Measurements from ENCODE around the gene BRPF1. TPM values are rescaled to one million over a fixed set of nuclear protein-coding genes. Genes with fewer than 3 reads are reported as not detected.

Gene BRPF1
- total RNA-seq, 2 donors from 2014 or later = 15.6 to 17.5 TPM

DNA sequence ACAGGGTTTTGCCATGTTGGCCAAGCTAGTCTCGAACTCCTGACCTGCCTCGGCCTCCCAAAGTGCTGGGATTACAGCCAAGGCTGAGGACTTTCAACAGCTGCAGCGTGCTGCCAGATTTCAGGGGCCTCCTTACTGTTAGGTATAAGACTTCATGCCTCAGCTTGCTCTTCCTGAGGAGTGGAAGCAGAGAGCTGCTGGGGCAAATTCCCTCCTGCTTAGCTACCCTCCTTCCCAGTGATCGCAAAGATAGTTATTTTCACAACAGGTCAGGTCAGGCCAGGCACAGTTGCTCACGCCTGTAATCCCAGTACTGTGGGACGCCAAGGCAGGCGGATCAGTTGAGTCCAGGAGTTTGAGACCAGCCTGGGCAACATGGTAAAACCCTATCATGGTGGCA, 30.5 kb upstream of the BRPF1 start:
- intact Hi-C loops (cut with DNase I) = no loop called here
- DNase-seq (ENCODE audit: low spot score) = peak; percentile 35

DNA sequence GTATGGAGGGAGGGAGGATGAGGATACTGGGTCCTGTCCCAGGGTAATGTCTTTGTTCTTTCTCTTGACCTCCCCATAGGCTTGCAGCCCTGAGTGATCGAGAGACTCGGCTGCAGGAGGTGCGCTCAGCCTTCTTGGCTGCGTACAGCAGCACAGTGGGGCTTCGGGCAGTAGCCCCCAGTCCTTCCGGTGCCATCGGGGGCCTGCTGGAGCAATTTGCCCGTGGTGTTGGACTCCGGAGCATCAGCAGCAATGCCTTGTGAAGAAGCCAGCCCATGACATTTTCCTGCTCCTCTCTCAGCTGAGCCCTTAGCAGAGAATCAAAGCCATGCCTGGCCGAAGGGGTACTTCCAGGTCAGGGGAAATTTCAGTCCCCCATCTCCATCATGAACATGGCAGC, 29.8 kb upstream of the BRPF1 start:
- intact Hi-C loops (cut with DNase I) = no loop called here
- no peak for DNase-seq (ENCODE audit: low spot score)

DNA sequence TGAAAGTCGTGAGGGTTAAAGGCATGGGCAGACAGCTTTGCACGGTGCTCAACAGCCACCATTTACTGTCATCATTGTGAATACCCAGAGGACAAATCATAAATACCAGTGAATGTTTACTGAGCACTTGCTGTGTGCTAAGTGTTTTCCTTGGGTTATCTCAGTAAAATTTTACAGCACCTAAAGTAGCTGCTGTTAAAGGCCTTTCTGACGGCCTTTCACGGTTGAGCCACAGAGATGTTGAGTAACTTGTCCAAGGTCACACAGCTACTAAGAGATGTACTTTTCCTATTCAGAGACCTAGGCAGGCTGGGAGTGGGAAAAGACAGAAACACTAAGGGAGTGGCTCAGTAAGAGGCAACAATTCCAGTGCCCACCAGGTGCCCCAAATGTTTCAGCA, 28.3 kb upstream of the BRPF1 start:
- peak; percentile 34 for DNase-seq (ENCODE audit: low spot score)
- intact Hi-C loops (cut with DNase I) = no loop called here

DNA sequence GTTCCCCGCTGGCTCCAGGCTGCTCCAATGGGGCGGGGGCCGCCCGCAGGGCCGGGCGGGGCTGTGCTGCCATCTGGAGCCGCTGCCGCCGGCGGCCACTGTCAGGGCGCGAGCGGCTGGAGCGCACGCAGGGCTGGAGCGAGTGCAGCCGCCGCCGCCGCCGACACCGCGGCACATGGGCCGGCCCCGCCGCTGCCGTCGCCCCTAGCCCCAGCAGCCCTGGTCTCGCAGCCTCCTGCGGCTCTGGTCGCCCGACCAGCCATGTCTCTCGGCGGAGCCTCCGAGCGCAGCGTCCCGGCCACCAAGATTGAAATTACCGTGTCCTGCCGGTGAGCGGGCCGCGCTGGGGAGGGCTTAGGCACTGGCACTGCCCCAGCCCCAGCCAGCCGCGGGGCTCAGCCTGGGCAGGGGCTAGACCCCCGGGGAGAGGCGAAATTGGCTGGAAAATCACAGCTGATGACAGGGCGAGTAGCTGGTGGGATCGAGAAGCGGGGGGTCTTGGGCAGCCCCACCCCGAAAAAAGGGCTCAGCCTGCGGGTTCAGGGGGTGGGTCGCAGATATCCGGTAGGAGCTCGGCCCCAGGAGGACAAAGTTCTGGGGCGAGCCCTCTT, 27.7 kb upstream of the BRPF1 start, which contains the start of gene CPNE9:
Gene CPNE9, plus strand, starts transcription at position 98 of the 611 bp plus-strand sequence. Its CDS starts 164 bp downstream, at position 262.
- intact Hi-C loops (cut with DNase I) = no loop called here
- DNase-seq (ENCODE audit: low spot score) = peak; percentile 74

DNA sequence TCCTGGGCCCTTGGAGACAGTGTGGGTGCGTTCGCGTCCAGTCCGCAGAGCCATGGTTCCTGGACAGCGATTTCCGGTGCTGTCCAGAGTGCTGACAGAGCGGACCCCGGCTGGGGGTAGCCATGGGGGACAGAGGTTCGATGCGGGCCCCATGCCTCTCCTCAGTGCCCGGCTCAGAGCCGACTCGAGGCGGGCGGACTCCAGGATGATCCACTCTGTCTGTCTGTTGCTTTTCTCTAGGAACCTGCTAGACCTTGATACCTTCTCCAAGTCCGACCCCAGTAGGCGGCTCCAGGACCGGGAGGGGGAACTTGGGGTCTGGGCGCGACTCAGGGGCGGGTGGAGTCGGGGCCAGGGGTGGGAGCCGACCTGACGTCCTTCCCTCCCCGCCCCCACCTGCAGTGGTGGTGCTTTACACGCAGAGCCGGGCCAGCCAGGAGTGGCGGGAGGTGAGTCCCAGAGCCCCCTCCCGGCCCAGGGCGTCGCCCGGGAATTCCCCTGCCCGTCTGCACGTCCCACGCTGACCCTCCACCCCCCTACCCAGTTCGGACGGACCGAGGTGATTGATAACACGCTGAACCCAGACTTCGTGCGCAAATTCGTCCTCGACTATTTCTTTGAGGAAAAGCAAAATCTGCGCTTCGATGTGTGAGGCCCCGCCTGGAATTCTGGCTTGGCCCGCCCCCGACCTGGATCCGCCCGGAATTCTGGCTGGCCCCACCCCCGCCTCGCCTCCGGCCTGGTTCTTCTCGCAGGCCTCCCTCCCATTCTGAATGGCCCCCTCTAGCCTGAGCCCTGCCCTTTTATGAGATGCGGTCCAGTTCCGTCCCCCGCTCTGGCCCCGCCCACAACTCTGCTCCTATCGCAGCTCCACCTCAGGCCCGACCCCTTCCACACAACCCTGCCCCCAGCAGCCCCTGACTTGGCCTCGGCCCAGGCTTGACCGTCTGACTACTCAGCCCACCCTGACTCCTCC, 26.9 kb upstream of the BRPF1 start:
- peak; percentile 83 for DNase-seq (ENCODE audit: low spot score)

DNA sequence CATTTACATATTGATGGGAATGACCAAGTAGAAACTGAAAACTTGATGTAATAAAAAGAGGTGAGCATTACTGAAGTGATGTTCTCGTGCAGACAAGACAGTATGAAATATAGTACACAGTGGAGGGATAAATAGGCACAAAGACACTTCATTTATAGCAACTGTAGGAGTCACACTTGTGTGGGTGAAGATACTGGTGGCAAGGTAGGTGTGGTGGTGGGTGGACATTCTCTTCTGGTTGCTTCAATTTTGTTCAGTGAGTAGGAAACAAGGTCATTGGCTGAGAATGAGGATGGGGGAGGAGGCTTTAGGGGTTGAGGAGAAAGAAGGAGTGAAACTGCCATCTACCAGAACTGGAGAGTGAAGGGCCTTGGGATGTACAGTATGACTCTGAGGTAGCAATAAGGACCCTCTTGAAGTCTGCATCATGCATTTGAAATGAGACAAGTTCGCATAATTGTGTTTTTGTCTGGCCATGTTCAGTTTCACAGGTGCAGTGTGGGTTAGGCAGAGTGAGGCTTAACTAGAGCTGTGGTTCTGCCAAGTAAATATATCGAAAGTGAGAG, 21.3 kb upstream of the BRPF1 start:
- no peak for DNase-seq (ENCODE audit: low spot score)
- intact Hi-C loops (cut with DNase I) = no loop called here

More for the DNA sequence above, 26.9 kb upstream of the BRPF1 start:
- intact Hi-C loops (cut with DNase I) = no loop called here

DNA sequence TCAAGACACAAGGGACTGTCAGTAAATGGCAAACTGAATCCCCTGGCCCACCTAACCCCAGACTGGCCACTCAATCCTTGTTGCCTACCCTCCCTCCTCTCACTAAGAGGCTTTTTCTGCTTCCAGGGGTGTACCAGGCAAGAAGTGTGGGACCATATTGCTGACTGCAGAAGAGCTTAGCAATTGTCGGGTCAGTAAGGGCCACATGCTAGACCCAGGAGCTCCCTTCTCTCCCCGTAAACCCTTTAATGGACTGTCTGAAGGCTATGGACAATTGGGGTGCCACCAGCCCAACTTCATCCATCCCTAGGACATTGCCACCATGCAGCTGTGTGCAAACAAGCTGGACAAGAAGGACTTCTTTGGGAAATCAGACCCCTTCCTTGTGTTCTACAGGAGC, 19.1 kb upstream of the BRPF1 start:
- DNase-seq (ENCODE audit: low spot score) = peak; percentile 31
- intact Hi-C loops (cut with DNase I) = no loop called here

DNA sequence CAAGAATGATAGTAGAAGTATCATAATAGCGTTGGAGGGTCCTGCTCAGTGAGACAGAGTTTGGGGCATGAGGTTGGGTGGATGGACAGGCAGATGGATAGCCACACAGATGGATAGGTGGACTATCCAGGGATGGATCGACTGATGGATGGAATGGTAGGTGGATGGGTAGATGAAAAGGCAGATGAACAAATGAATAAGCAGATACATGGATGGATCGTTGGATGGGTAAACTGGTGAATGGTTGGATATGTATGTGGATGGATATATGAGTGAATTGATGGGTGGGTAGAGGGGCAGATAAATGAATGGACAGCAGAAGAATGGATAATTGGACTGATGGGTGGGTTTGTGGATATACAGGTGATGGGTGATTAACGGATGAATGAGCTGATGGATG, 18.4 kb upstream of the BRPF1 start:
- intact Hi-C loops (cut with DNase I) = no loop called here
- DNase-seq (ENCODE audit: low spot score) = no peak

DNA sequence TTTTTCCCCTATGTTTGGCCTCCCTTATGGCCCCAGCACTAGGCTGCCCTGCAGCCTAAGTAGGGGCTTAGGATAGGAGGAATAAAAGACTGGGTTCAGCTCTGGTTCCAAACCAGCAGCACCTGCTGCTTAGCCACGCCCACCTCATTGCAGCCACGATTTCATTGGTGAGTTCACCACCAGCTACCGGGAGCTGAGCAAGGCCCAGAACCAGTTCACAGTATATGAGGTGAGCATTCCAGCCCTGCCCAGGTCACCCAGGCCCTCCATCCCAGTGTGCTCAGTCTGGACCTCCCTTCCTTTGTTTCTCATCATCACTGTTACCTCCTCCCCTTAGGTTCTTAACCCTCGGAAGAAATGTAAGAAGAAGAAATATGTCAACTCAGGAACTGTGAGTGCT, 16.4 kb upstream of the BRPF1 start:
- intact Hi-C loops (cut with DNase I) = no loop called here

DNA sequence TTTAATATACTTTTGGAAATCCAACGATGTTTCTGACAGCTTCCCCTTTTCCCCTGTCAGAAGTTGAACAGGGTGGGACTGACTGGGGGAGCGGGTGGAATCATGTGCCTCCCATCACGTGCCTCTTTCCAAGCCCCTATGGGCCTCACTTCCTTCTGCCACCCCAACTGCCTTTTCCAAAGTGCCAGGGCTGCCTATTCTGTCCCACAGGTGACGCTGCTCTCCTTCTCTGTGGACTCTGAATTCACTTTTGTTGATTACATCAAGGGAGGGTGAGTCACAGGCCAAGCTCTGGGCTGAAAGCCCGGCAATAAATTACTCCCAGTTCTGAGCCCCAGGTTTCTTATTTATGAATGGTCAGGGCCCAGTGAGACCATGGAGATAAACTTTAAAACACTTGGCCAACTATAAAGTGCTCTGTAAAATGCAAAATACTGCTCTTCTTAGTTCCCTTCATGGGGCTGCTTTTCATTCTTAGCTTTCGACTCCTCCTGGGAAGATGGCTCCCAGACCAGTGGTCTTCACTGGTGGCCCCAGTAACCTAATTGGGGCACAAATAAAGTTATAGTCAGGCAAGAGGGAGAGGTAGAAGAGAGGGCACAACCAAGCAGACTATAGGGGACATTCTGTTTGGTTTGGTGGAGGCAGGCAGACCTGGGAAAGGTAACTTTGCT, 15.6 kb upstream of the BRPF1 start:
- intact Hi-C loops (cut with DNase I) = no loop called here
- peak; percentile 89 for DNase-seq (ENCODE audit: low spot score)

More for the DNA sequence above, 16.4 kb upstream of the BRPF1 start:
- DNase-seq (ENCODE audit: low spot score) = no peak

DNA sequence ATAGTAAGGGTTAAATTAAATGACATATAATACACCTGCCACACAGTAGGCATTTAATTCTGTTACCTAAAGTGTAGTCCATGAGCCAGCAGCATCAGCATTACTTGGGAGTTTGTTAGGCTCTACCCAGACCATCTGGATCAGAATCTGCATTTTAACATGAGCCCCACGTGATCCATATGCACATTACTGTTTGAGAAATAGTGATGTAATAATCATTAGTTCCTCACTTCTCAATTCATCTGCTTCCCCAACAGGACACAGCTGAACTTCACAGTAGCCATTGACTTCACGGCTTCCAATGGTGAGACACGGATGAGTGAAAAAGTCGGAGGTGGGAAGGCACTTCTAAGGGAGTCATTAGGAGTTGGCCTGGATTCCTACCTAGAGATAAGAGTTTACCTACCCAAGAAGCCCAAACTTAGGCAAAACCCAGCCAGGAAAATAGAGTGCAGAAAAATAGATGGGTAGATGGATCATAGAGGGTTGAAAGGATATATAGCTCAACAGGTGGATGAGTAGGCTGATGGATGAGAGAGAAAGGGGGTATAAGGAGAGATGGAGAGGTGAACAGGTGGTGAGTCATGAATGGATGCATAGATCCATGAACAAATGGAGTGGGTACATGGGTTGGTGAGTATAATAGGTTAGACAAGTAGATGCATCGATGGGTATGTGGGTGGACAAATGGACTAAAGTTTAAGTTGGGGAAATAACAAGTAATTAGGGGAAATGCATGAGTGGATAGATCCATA, 14.6 kb upstream of the BRPF1 start:
- intact Hi-C loops (cut with DNase I) = no loop called here
- no peak for DNase-seq (ENCODE audit: low spot score)

DNA sequence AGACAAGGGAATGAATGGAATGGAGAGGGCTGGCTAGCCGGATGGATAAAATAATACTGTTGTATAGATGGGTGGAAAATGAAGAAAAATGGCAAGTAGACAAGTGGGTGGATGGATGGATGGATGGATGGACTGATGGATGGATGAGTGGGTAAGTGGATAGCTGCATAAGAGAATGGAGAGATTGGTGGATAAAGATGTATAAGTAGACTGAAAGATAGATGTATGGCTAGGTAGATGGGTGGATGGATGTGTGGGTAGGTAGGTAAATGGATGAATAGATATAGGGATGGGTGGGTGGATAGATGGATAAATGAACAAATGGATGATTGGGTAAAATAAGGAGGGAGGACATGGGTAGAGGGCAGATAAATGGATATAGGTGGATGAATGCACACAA, 14.0 kb upstream of the BRPF1 start:
- no peak for DNase-seq (ENCODE audit: low spot score)
- intact Hi-C loops (cut with DNase I) = no loop called here

DNA sequence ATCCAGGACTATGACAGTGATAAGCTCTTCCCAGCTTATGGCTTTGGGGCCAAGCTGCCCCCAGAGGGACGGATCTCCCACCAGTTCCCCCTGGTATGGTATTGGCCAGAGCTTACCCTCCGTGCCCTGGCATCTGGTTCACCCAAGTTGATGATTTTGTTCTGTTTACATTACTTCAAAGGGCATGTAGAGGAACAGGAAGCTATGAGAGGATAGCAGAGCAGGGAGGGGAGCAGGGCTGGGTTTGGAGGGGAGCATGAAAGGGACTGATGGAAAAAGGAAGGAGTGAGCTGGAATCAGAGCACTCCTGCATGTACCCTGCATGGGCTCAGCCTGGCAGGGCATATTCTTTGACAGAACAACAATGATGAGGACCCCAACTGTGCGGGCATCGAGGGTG, 13.4 kb upstream of the BRPF1 start:
- intact Hi-C loops (cut with DNase I) = no loop called here
- DNase-seq (ENCODE audit: low spot score) = no peak

DNA sequence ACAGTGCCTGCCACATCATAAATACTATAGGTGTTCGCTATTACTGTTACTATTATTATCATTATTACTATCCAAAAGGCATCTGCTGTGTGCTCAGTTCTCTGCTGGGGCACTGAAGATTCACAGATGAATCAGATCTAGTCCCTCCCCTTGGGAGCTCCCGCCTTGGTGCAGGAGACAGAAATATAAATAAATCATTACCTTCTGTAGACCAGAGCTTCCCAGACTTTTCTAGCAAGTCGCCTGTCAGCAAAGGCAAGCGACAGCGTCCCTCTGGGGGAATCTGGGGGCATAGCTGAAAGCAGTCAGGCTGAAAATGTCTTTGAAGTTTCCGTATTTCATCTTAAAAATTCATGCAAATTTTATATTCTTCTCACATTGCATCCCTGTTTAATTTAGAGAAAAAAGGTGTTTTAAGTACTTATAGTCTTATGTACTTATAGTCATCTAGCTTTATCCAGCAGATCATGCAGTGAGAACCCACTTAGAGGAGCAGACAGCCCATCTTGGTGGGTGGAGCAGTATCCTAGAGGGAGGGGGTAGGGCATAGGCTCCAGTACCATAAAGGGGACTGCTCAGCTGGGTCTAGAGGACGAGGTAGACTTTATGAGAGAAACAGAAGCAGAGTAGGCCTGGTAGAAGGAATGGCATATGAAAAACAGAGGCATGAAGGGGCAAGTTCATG, 10.4 kb upstream of the BRPF1 start:
- intact Hi-C loops (cut with DNase I) = no loop called here

DNA sequence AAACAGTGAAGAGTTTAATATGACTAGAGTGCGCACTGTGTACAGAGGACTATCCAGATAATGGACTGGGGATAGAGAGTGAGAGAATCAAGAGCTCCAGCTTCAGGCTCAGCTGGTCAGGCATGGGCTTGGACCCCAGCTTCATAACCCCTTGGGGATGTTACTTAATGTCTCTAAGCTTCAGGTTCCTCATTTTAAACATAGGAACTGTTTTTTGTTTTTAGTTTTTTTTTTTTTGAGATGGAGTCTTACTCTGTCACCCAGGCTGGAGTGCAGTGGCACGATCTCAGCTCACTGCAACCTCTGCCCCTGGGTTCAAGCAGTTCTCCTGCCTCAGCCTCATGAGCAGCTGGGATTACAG, 9.9 kb upstream of the BRPF1 start:
- intact Hi-C loops (cut with DNase I) = no loop called here
- DNase-seq (ENCODE audit: low spot score) = no peak

More for the DNA sequence above, 10.4 kb upstream of the BRPF1 start:
- no peak for DNase-seq (ENCODE audit: low spot score)

DNA sequence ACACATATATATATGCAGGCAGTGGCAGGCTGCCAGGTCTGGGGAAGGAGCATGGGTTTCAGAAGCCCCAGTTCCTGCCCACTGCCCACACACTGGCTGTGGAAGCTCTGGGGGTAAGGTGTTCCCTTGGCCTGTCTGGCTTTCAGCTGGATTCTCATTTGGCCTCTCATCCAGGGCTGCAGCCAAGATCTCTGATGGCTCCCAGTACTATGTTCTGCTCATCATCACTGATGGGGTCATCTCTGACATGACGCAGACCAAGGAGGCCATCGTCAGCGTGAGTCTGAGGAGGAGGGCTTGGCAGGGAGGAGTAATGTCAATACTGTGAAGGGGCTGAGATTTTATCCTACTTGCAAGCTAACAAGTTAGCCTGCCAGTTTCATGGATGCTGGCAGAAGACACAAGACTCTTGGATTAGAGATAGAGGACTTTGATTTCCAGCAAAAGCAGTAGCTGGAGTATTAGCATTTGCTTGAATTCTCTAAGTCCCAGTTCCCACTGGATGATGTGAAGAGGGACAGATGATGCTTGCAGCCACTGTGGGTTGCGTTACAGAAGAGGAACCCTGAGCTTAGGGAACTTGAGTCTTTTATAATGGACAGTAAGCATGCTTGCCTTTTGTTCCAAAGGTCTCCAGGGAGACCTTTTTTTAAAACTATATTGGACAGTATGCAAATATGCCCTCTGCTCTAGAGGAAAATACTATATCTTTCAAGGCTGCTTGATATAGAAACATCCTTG, 5.6 kb upstream of the BRPF1 start:
- intact Hi-C loops (cut with DNase I) = no loop called here
- DNase-seq (ENCODE audit: low spot score) = no peak

DNA sequence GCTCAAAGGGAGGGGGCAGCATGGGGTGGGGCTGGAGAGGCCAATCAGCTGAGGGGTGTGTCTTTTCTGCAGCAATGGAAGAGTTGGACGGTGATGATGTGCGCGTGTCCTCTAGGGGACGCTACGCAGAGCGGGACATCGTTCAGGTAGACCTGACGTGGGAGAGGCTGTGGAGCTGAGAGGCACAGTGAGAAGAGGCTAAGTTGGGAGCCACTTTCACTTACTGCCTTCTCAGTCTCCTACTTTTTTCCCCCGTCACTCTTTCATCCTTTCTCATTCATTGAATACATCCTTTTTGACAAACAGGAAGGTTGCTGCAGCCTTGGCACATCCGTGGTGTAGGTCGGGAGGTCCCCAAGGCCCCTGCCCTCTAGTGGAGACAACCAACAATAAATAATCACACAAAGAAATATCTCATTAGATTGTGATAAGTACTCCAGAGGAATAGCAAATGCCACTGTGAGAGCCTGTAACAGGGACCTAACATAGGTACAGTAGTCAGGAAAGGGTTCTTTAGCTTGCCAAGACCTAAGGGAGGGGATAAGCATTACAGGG, 4.4 kb upstream of the BRPF1 start:
- intact Hi-C loops (cut with DNase I) = no loop called here
- DNase-seq (ENCODE audit: low spot score) = no peak

DNA sequence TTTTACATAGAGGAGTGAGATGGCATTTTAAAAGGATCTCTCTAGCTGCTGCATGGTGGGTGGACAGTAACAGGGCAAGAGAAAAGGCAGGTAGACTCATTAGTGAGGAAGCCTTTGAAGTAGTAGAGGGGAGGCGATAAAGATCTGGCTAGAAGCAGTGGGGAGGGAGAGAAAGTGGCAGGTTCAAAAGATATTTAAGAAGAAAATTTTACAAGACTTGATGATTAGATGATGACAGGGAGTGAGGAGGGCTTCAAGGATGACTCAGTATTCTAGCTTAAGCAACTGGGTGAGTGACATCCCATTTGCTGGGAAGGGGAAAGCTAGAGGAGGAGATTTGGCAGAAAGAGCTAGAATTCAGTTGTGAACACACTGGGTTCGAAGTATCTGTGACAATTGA, 3.8 kb upstream of the BRPF1 start:
- no peak for DNase-seq (ENCODE audit: low spot score)
- intact Hi-C loops (cut with DNase I) = no loop called here

Data from posterior vena cava (tissue), 2 donors.